Endodermal cell (in vitro differentiated cells): Measurements from ENCODE around the gene ARL6IP4. TPM values are rescaled to one million over a fixed set of nuclear protein-coding genes. Genes with fewer than 3 reads are reported as not detected.
A peak's percentile ranks its signal among the peaks of the same experiment; 100 is the strongest.

ENCODE experiments used
- DNase-seq: peaks from one replicate; pipeline ENCODE4 v3.0.0-alpha.2; 2017
- H3K27ac ChIP-seq: 2 replicates; pipeline ENCODE4 v1.5.1; 2013; ENCODE audit warnings: mild to moderate bottlenecking, low read depth, low read length, moderate library complexity
- H3K27me3 ChIP-seq: 2 replicates; pipeline ENCODE4 v1.6.1; 2013; ENCODE audit warnings: mild to moderate bottlenecking, low read length, moderate library complexity; ENCODE audit not compliant: insufficient read depth, control insufficient read depth, poor library complexity, severe bottlenecking
- H3K36me3 ChIP-seq: 2 replicates; pipeline ENCODE4 v1.7.0; 2013; ENCODE audit warnings: mild to moderate bottlenecking, low read length, moderate library complexity; ENCODE audit not compliant: control insufficient read depth, insufficient read depth
- H3K4me1 ChIP-seq: one replicate; pipeline ENCODE4 v1.7.0; 2013; ENCODE audit warnings: low read length; ENCODE audit not compliant: control insufficient read depth, insufficient read depth
- H3K4me3 ChIP-seq: 2 replicates; pipeline ENCODE4 v1.5.1; 2013; ENCODE audit warnings: mild to moderate bottlenecking, low read length, moderate library complexity
- H3K9ac ChIP-seq: 2 replicates; pipeline ENCODE4 v1.6.1; 2013; ENCODE audit warnings: mild to moderate bottlenecking, low read length, moderate library complexity; ENCODE audit not compliant: poor library complexity, severe bottlenecking; ENCODE audit errors: extremely low read depth
- H3K9me3 ChIP-seq: 2 replicates; pipeline ENCODE4 v1.6.1; 2013; ENCODE audit warnings: mild to moderate bottlenecking, low read length, moderate library complexity; ENCODE audit not compliant: control insufficient read depth
- H3K27ac Mint-ChIP-seq: 2 replicates; pipeline ENCODE4 v1.8.0; 2020; ENCODE audit warnings: mixed read lengths
- H3K27me3 Mint-ChIP-seq: 2 replicates; pipeline ENCODE4 v1.8.0; 2021; ENCODE audit warnings: mild to moderate bottlenecking, mixed read lengths; ENCODE audit not compliant: insufficient read depth
- H3K36me3 Mint-ChIP-seq: 2 replicates; pipeline ENCODE4 v1.8.0; 2020; ENCODE audit warnings: low read depth, mixed read lengths
- H3K4me1 Mint-ChIP-seq: 2 replicates; pipeline ENCODE4 v1.8.0; 2020; ENCODE audit warnings: mixed read lengths
- H3K4me3 Mint-ChIP-seq: 2 replicates; pipeline ENCODE4 v1.8.0; 2020; ENCODE audit warnings: mild to moderate bottlenecking, moderate library complexity, mixed read lengths
- H3K9me3 Mint-ChIP-seq: 2 replicates; pipeline ENCODE4 v1.8.0; 2020; ENCODE audit warnings: mild to moderate bottlenecking, mixed read lengths
- CTCF ChIP-seq: fragments of 200-600 bp; sonication (generic); conservative IDR thresholded peaks from 2 replicates; pipeline ENCODE4 v1.5.0; 2021; ENCODE audit warnings: antibody characterized with exemption, mild to moderate bottlenecking
- WGBS, 2 experiments: methylation state at CpG; one replicate each; pipeline versions ENCODE4 v1.1.5 to v1.1.7; 2013; ENCODE audit warnings: missing lambda C conversion rate in 2 of 2, mixed read lengths in 1 of 2; ENCODE audit not compliant: insufficient coverage in 1 of 2, insufficient read length in 1 of 2; 5-methylcytosine and 5-hydroxymethylcytosine counted together
- total RNA-seq, 2 donors: library from RNA; stranded (reverse); fragmentation: NEBNext Ultra II Directional in 1 of 2; extraction: Animal tissue kit (Norgen Biotek cat#: 25700) in 1 of 2; gene quantifications; 2 replicates in 1 of 2; 3 replicates in 1 of 2; pipeline ENCODE4 v1.2.1, GENCODE V29; 2021

The ARL6IP4 gene
- total RNA-seq, 2 donors from 2014 or later, result 136 to 149 TPM

GRCh38 chr12:122966743-122967550 is 13.5 kb upstream of the ARL6IP4 start:
- no peak overlapping the region for H3K4me3 ChIP-seq
- no peak for TF ChIP-seq CTCF
- peak; percentile 50 for DNase-seq
- no peaks in the 10 kb centered on the region for H3K36me3 ChIP-seq
- no peak overlapping the region for H3K27ac ChIP-seq
- peaks cover 3% of the 10 kb centered on the region for H3K4me1 ChIP-seq
- no peak overlapping the region for H3K9ac ChIP-seq
- no peaks in the 10 kb centered on the region for H3K27me3 ChIP-seq
- H3K36me3 Mint-ChIP-seq, result no peaks in the 10 kb centered on the region
- no peak overlapping the region for H3K27ac Mint-ChIP-seq
- no peaks in the 10 kb centered on the region for H3K4me1 Mint-ChIP-seq
- 72 to 80% methylated on average over 13 to 15 of the region's 15 CpGs for WGBS, 2 experiments
- H3K27me3 Mint-ChIP-seq, result peaks cover 11% of the 10 kb centered on the region
- H3K9me3 ChIP-seq, result no peaks in the 10 kb centered on the region
- no peak overlapping the region for H3K4me3 Mint-ChIP-seq
- no peaks in the 10 kb centered on the region for H3K9me3 Mint-ChIP-seq

GRCh38 chr12:122968104-122968503 is 12.4 kb upstream of the ARL6IP4 start:
- no peak overlapping the region for H3K4me3 ChIP-seq
- H3K9ac ChIP-seq, result no peak overlapping the region
- Mint-ChIP-seq H3K4me3 (no peak overlapping the region), H3K9me3 (no peaks in the 10 kb centered on the region), H3K27ac (no peak overlapping the region), H3K36me3 (no peaks in the 10 kb centered on the region), H3K27me3 (peaks cover 11% of the 10 kb centered on the region), H3K4me1 (no peaks in the 10 kb centered on the region)
- H3K27me3 ChIP-seq, result no peaks in the 10 kb centered on the region
- H3K27ac ChIP-seq, result no peak overlapping the region
- H3K36me3 ChIP-seq, result no peaks in the 10 kb centered on the region
- H3K4me1 ChIP-seq, result peaks cover 3% of the 10 kb centered on the region
- H3K9me3 ChIP-seq, result no peaks in the 10 kb centered on the region
- no peak for TF ChIP-seq CTCF
- WGBS, 2 experiments, result 89 to 94% methylated on average over 2 of the region's 2 CpGs
- DNase-seq, result no peak

- 87 to 91% methylated on average over 3 of the region's 4 CpGs for WGBS, 2 experiments
- H3K36me3 Mint-ChIP-seq, result no peaks in the 10 kb centered on the region
Observed at GRCh38 chr12:122969676-122970075, 10.8 kb upstream of the ARL6IP4 start.

More at GRCh38 chr12:122969676-122970075, 10.8 kb upstream of the ARL6IP4 start:
- Histone ChIP-seq H3K4me1 (peaks cover 3% of the 10 kb centered on the region), H3K9me3 (no peaks in the 10 kb centered on the region), H3K4me3 (no peak overlapping the region), H3K9ac (no peak overlapping the region), H3K36me3 (no peaks in the 10 kb centered on the region), H3K27ac (no peak overlapping the region), H3K27me3 (no peaks in the 10 kb centered on the region)
- DNase-seq, result no peak
- Mint-ChIP-seq H3K27me3 (peaks cover 6% of the 10 kb centered on the region), H3K27ac (no peak overlapping the region), H3K4me1 (peaks cover 4% of the 10 kb centered on the region), H3K9me3 (no peaks in the 10 kb centered on the region), H3K4me3 (no peak overlapping the region)
- TF ChIP-seq CTCF, result no peak
